Measurements from ENCODE around the gene RRP1. TPM values are rescaled to one million over a fixed set of nuclear protein-coding genes. Genes with fewer than 3 reads are reported as not detected.

The RRP1 gene
- polyA plus RNA-seq, 2 of the 4 experiments (the other 2 are of a cell fraction): 15.4 to 29.5 TPM

DNA sequence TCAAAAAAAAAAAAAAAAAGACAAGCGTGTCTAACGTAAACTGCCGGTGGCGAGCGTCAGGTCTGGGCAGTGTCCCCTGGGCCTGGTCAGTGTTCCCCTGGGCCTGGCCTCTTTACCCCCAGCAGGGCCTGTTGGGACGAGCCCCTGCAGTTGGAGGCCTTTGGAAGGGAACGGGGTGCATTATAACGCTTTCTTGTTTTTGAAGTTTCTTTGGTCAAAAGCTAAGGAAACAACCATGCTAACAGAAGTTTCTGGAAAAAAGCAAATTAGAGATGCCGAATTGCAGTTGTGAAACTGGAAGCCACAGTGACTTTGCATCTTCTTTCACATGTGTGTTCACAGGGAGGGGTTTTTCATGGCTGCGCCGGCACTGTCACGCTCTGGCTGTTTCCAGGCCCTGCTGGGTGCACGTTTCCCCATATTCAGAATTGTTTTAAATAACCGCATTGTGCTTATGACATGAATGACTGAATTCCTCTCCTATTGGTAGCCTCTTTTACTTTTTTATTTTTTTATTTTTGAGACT is 16.0 kb downstream of the RRP1 start:
- POLR2A ChIA-PET: no interaction called here
- DNase-seq (ENCODE audit: low read depth in 1 of 2, low spot score in 1 of 2): no peak
- ATAC-seq: no peak
- Histone ChIP-seq H3K4me1 (no peaks in the 10 kb centered on the region), H3K9me3 (no peaks in the 10 kb centered on the region), H3K4me2 (no peak overlapping the region), H3K27ac (no peak overlapping the region), H3K4me3 (no peak overlapping the region)
- WGBS (ENCODE audit: missing lambda C conversion rate): 91% methylated on average over 14 of the region's 14 CpGs
- FAIRE-seq: no peak
- TF ChIP-seq RCOR1 (IDR thresholded peaks at IDR 0.05; ENCODE audit: low read depth, low read length): no peak
- TF ChIP-seq CEBPB (IDR thresholded peaks at IDR 0.05): no peak
- TF ChIP-seq BHLHE40 (IDR thresholded peaks at IDR 0.05; ENCODE audit: low read depth, low read length): no peak
- TF ChIP-seq RARB (CRISPR knock-in tag; IDR thresholded peaks at IDR 0.05): no peak
- TF ChIP-seq, protein P1, sequence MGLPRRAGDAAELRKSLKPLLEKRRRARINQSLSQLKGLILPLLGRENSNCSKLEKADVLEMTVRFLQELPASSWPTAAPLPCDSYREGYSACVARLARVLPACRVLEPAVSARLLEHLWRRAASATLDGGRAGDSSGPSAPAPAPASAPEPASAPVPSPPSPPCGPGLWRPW (IDR thresholded peaks at IDR 0.05): no peak
- TF ChIP-seq SREBF2 (IDR thresholded peaks at IDR 0.05): no peak
- TF ChIP-seq EP300 (IDR thresholded peaks at IDR 0.05): no peak
- TF ChIP-seq, protein P2, sequence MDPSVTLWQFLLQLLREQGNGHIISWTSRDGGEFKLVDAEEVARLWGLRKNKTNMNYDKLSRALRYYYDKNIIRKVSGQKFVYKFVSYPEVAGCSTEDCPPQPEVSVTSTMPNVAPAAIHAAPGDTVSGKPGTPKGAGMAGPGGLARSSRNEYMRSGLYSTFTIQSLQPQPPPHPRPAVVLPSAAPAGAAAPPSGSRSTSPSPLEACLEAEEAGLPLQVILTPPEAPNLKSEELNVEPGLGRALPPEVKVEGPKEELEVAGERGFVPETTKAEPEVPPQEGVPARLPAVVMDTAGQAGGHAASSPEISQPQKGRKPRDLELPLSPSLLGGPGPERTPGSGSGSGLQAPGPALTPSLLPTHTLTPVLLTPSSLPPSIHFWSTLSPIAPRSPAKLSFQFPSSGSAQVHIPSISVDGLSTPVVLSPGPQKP (IDR thresholded peaks at IDR 0.05; ENCODE audit: low read depth, low read length): no peak
- no peak for TF ChIP-seq ZNF302 (CRISPR knock-in tag; IDR thresholded peaks at IDR 0.05)
- no peak for TF ChIP-seq POLR2AphosphoS2 (conservative IDR thresholded peaks at IDR 0.05; ENCODE audit: low read length)
- no peak for TF ChIP-seq FOSB (CRISPR knock-in tag; IDR thresholded peaks at IDR 0.05)
- TF ChIP-seq CHD4 (IDR thresholded peaks at IDR 0.05; ENCODE audit: borderline replicate concordance): no peak
- no peak for TF ChIP-seq NFE2L2 (conservative IDR thresholded peaks at IDR 0.05; ENCODE audit: low read length)
- no peak for TF ChIP-seq CBX8 (IDR thresholded peaks at IDR 0.05)
- TF ChIP-seq EHMT2 (IDR thresholded peaks at IDR 0.05; ENCODE audit: low read depth): no peak
- TF ChIP-seq HOXB13 (CRISPR knock-in tag; IDR thresholded peaks at IDR 0.05; ENCODE audit: low read depth): no peak
- TF ChIP-seq EHF (CRISPR knock-in tag; IDR thresholded peaks at IDR 0.05): no peak
- TF ChIP-seq JUN (IDR thresholded peaks at IDR 0.05): no peak
- no peak for TF ChIP-seq HOXA7 (CRISPR knock-in tag; IDR thresholded peaks at IDR 0.05)
- TF ChIP-seq HOXB5 (CRISPR knock-in tag; IDR thresholded peaks at IDR 0.05): no peak
- CTCF ChIA-PET: interaction anchor here (1.4 kb wide), 1 partner anchor 20 kb away, joined by 3 read pairs; no protein-coding TSS in a partner anchor

DNA sequence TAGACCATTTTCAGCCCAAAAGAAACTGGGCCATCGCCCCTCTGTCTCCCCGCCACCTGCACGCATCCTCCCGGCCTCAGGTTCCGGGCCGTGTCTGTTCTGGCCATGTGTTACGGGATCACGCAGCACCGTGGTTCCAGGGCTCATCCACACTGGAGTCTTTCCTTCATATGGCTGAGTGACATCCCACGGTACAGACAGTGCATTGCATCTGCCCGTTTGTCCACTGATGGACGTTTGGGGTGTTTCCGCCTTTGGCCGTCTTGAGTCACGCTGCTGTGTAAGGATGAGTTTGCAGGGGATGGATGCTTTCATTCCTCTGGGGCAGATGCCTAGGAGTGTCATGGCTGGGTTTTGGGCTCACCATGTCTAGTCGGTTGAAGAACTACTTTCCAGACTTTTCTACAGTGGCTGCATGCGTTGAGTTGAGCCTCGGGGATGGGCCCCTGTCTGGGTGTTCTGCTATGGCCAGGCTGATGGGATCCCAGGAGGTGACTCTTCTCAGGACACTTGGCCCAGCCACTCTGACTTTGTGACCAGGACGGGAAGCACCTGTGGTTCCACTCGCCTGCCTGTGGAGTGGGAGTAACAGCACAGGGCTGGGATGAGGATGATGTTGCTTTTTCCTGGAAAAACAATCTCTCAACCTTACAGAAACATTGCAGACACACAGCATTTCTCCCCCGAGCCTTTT is 16.8 kb downstream of the RRP1 start:
- CTCF ChIA-PET: interaction anchor here (1.2 to 1.3 kb wide), 2 partner anchors 134 to 167 kb away, joined by 3 read pairs; no protein-coding TSS in a partner anchor
- no peak overlapping the region for H3K4me3 ChIP-seq
- H3K9me3 ChIP-seq: no peaks in the 10 kb centered on the region
- POLR2A ChIA-PET: no interaction called here
- no peak for DNase-seq (ENCODE audit: low read depth in 1 of 2, low spot score in 1 of 2)
- ATAC-seq: no peak
- FAIRE-seq: no peak
- H3K27ac ChIP-seq: no peak overlapping the region
- TF ChIP-seq, protein P3, sequence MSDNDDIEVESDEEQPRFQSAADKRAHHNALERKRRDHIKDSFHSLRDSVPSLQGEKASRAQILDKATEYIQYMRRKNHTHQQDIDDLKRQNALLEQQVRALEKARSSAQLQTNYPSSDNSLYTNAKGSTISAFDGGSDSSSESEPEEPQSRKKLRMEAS (IDR thresholded peaks at IDR 0.05): no peak
- WGBS (ENCODE audit: missing lambda C conversion rate): 92% methylated on average over 18 of the region's 21 CpGs
- peaks cover 4% of the 10 kb centered on the region; the same call in 1 of the 3 replicates for H3K4me1 ChIP-seq
- no peak overlapping the region for H3K4me2 ChIP-seq

DNA sequence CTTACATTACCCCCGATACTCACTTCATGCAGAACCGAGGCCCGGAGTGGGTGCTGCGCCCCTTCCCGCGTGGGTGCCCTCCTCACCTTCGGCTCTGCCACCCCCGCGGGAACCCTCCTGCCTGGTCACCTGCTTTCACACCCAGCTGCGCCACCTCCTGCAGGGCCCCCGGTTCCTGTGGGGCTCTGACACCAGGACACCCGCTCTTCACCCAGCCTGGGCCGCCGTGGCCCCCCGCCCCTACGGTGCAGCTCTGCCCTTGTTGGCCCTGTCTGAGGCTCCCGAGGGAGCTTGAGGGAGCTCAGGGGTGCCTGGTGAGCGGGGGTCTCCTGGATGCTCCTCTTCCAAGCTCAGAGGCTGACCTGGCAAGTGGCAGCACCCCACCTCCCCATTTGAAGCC is 19.0 kb downstream of the RRP1 start:
- FAIRE-seq: no peak
- TF ChIP-seq, protein P4, sequence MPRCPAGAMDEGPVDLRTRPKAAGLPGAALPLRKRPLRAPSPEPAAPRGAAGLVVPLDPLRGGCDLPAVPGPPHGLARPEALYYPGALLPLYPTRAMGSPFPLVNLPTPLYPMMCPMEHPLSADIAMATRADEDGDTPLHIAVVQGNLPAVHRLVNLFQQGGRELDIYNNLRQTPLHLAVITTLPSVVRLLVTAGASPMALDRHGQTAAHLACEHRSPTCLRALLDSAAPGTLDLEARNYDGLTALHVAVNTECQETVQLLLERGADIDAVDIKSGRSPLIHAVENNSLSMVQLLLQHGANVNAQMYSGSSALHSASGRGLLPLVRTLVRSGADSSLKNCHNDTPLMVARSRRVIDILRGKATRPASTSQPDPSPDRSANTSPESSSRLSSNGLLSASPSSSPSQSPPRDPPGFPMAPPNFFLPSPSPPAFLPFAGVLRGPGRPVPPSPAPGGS (IDR thresholded peaks at IDR 0.05): no peak
- TF ChIP-seq ZC3H11A (IDR thresholded peaks at IDR 0.05) (no peak), NPAS2 (CRISPR knock-in tag; IDR thresholded peaks at IDR 0.05; ENCODE audit: borderline replicate concordance) (no peak), RCOR1 (IDR thresholded peaks at IDR 0.05; ENCODE audit: low read depth, low read length) (no peak), NR3C1 (IDR thresholded peaks at IDR 0.05) (no peak), EHMT2 (IDR thresholded peaks at IDR 0.05; ENCODE audit: low read depth) (no peak), ZNF302 (CRISPR knock-in tag; IDR thresholded peaks at IDR 0.05) (no peak)
- no peaks in the 10 kb centered on the region for H3K9me3 ChIP-seq
- POLR2A ChIA-PET: no interaction called here
- ATAC-seq: no peak
- H3K4me2 ChIP-seq: no peak overlapping the region
- no peak for DNase-seq (ENCODE audit: low read depth in 1 of 2, low spot score in 1 of 2)
- H3K4me1 ChIP-seq: peaks cover 9% of the 10 kb centered on the region; the same call in 1 of the 3 replicates
- WGBS (ENCODE audit: missing lambda C conversion rate): 94% methylated on average over 10 of the region's 18 CpGs
- no peak overlapping the region for H3K27ac ChIP-seq
- H3K4me3 ChIP-seq: no peak overlapping the region
- CTCF ChIA-PET: interaction anchor here (0.6 to 4.5 kb wide), 4 partner anchors 15 to 262 kb away, joined by 3 to 24 read pairs (median 8); partner anchors contain the start of gene RRP1
